ENCODE data around the gene TEPSIN.

DNA sequence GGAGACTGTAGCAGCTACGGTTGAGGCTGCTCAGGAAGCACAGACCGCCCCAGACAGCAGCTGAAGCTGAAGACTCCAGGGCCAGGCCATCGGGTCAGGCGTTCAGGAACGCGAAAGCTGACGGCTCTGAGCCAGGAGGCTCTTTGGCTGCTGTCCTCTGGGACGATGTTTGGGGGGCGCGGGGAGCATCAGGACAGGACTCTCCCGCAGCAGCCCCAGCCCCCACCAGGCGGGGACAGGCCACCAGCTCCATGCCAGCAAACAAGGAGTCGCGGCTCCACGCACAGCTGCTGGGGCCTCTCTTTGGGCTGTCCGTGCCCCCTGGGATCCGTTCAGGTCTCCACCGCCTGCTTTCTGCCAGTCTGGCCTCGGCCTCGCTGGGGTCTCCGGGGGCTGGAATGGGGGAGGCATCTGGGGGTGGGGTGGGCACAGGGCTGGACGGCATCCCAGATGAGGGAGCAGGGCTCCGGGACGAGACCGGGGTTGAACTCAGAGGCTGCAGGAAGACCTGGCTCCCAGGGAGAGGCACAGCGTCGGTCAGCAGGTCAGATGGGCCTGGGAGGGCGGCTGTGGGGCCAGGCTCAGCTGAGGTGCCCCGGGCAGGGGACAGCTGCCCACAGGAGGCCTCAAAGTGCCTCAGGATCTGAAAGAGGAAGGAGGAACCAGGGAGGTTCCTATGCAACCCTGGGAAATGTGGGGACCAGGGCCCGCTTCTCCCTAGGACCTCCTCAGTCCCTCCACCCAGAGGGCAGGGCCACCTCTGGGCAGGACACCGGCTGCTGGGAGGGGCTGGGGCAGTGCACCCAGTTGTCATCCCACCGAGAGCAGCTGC is 9.8 kb downstream of the TEPSIN start:
- TF ChIP-seq CTCF (IDR thresholded peaks at IDR 0.05; ENCODE audit: poor library complexity, severe bottlenecking) (no peak), EP300 (conservative IDR thresholded peaks at IDR 0.05; ENCODE audit: poor library complexity, severe bottlenecking) (no peak), SMC3 (conservative IDR thresholded peaks at IDR 0.05; ENCODE audit: poor library complexity) (no peak), TAF1 (IDR thresholded peaks at IDR 0.05; ENCODE audit: low read depth) (no peak), EZH2 (IDR thresholded peaks at IDR 0.05; ENCODE audit: borderline replicate concordance, insufficient read depth, low read length, poor library complexity, severe bottlenecking) (no peak)
